ENCODE results near the gene SLC25A25.
A peak's percentile ranks its signal among the peaks of the same experiment; 100 is the strongest.
"Not testable (repeated sequence)": the region's sequence is repeated elsewhere in the genome, so short reads cannot be mapped to it uniquely, and the experiment has no call there.

SLC25A25 gene

GRCh38 chr9:128067645-128068385, at the start of gene SLC25A25:
SLC25A25 (plus strand) TSS chr9:128068232; CDS start chr9:128068320, 88 bp downstream.
- DNase-seq, result peak; percentile 100

GRCh38 chr9:128020692-128021091, 47.3 kb upstream of the SLC25A25 start:
- no peak for DNase-seq

- no peak for DNase-seq
Measured at GRCh38 chr9:128021098-128021497, 46.9 kb upstream of the SLC25A25 start.

- DNase-seq, result no peak
Measured at GRCh38 chr9:128022886-128023285, 45.1 kb upstream of the SLC25A25 start.

GRCh38 chr9:128023671-128024070, 44.4 kb upstream of the SLC25A25 start:
- DNase-seq, result not testable (repeated sequence)

GRCh38 chr9:128024761-128025308, 43.2 kb upstream of the SLC25A25 start:
- no peak for DNase-seq

- DNase-seq, result no peak
Measured at GRCh38 chr9:128025736-128026135, 42.3 kb upstream of the SLC25A25 start.

- DNase-seq, result peak; percentile 46 to 81
Measured at GRCh38 chr9:128026255-128026772, 41.7 kb upstream of the SLC25A25 start.

- DNase-seq, result no peak
Measured at GRCh38 chr9:128026773-128027541, 41.1 kb upstream of the SLC25A25 start.

- no peak for DNase-seq
Measured at GRCh38 chr9:128027705-128028104, 40.3 kb upstream of the SLC25A25 start.

GRCh38 chr9:128033609-128034008, 34.4 kb upstream of the SLC25A25 start:
- no peak for DNase-seq

- peak; percentile 43 to 62 for DNase-seq
Measured at GRCh38 chr9:128034821-128035652, 33.0 kb upstream of the SLC25A25 start.

GRCh38 chr9:128036522-128036921, 31.5 kb upstream of the SLC25A25 start:
- not testable (repeated sequence) for DNase-seq

- not testable (repeated sequence) for DNase-seq
Measured at GRCh38 chr9:128040783-128041182, 27.2 kb upstream of the SLC25A25 start.

GRCh38 chr9:128042043-128042442, 26.0 kb upstream of the SLC25A25 start:
- no peak for DNase-seq

GRCh38 chr9:128043467-128043868, 24.6 kb upstream of the SLC25A25 start:
- DNase-seq, result no peak

GRCh38 chr9:128045409-128045808, 22.6 kb upstream of the SLC25A25 start:
- not testable (repeated sequence) for DNase-seq

- DNase-seq, result no peak
Measured at GRCh38 chr9:128045831-128046230, 22.2 kb upstream of the SLC25A25 start.

GRCh38 chr9:128047231-128047630, 20.8 kb upstream of the SLC25A25 start:
- no peak for DNase-seq

GRCh38 chr9:128048663-128049062, 19.4 kb upstream of the SLC25A25 start:
- no peak for DNase-seq

GRCh38 chr9:128049843-128050242, 18.2 kb upstream of the SLC25A25 start:
- DNase-seq, result no peak

GRCh38 chr9:128051932-128052709, 15.9 kb upstream of the SLC25A25 start:
- no peak for DNase-seq
